Loucy (cell line): ENCODE results near the gene LNPEP.

ENCODE experiments used
- CTCF ChIP-seq: fragments of 200-600 bp; sonication (generic); conservative IDR thresholded peaks from 2 replicates; pipeline ENCODE4 v1.5.1; 2014; ENCODE audit warnings: mild to moderate bottlenecking, antibody characterized with exemption, low read length
- EZH2phosphoT487 ChIP-seq: fragments of 200-600 bp; IDR thresholded peaks from 2 replicates; pipeline ENCODE4 v1.6.1; 2018; ENCODE audit warnings: antibody characterized with exemption, mild to moderate bottlenecking, moderate library complexity, borderline replicate concordance

GRCh38 chr5:97009921-97010320 is 74.0 kb downstream of the LNPEP start:
- TF ChIP-seq EZH2phosphoT487, result no peak
- TF ChIP-seq CTCF, result no peak
